DOHH2 (cell line): Measurements from ENCODE around the gene SMIM5.

ENCODE experiments used
- H3F3A ChIP-seq: fragments of 200-600 bp; sonication (generic), shearing (Covaris generic); 2 replicates; pipeline ENCODE4 v1.6.0; 2016; ENCODE audit warnings: antibody characterized with exemption, mild to moderate bottlenecking; ENCODE audit not compliant: control insufficient read depth, insufficient read depth
- H3K27ac ChIP-seq: fragments of 200-600 bp; sonication (generic); 2 replicates; pipeline ENCODE4 v1.5.1; 2014; ENCODE audit warnings: low read depth, mild to moderate bottlenecking, low read length, moderate library complexity
- H3K27me3 ChIP-seq: fragments of 200-600 bp; sonication (generic); 2 replicates; pipeline ENCODE4 v1.6.1; 2014; ENCODE audit warnings: mild to moderate bottlenecking, low read length, mixed read lengths; ENCODE audit not compliant: control insufficient read depth
- H3K36me3 ChIP-seq: fragments of 200-600 bp; sonication (generic); 2 replicates; pipeline ENCODE4 v1.6.1; 2014; ENCODE audit warnings: mild to moderate bottlenecking, low read length, moderate library complexity, mixed read lengths; ENCODE audit not compliant: control insufficient read depth
- H3K4me1 ChIP-seq: fragments of 200-600 bp; sonication (generic); 2 replicates; pipeline ENCODE4 v1.6.1; 2014; ENCODE audit warnings: mild to moderate bottlenecking, low read length, mixed read lengths; ENCODE audit not compliant: control insufficient read depth
- H3K4me2 ChIP-seq: fragments of 200-600 bp; sonication (generic); 2 replicates; pipeline ENCODE4 v1.6.0; 2014; ENCODE audit warnings: mild to moderate bottlenecking, low read length, moderate library complexity
- H3K4me3 ChIP-seq: fragments of 200-600 bp; sonication (generic); 2 replicates; pipeline ENCODE4 v1.5.1; 2014; ENCODE audit warnings: mild to moderate bottlenecking, low read length, mixed read lengths
- H3K79me2 ChIP-seq: fragments of 200-600 bp; sonication (generic); 2 replicates; pipeline ENCODE4 v1.6.1; 2014; ENCODE audit warnings: mild to moderate bottlenecking, low read length, mixed read lengths; ENCODE audit not compliant: control insufficient read depth
- H3K9me2 ChIP-seq: fragments of 200-600 bp; sonication (generic); replicated peaks from 2 replicates; pipeline ENCODE4 v1.6.1; 2014; ENCODE audit warnings: mild to moderate bottlenecking, low read length, mixed read lengths; ENCODE audit not compliant: control insufficient read depth
- H3K9me3 ChIP-seq: fragments of 200-600 bp; sonication (generic); 2 replicates; pipeline ENCODE4 v1.6.1; 2014; ENCODE audit warnings: antibody characterized with exemption, low read length, mixed read lengths; ENCODE audit not compliant: control insufficient read depth, insufficient read depth
- H4K20me1 ChIP-seq: fragments of 200-600 bp; sonication (generic); 2 replicates; pipeline ENCODE4 v1.6.0; 2014; ENCODE audit warnings: low read depth, mild to moderate bottlenecking, antibody characterized with exemption, low read length, moderate library complexity; ENCODE audit not compliant: control insufficient read depth, insufficient read depth
- EZH2phosphoT487 ChIP-seq: fragments of 200-600 bp; sonication (generic); IDR thresholded peaks from 2 replicates; pipeline ENCODE4 v1.6.1; 2017; ENCODE audit warnings: borderline replicate concordance, mild to moderate bottlenecking, antibody characterized with exemption, low read length, moderate library complexity, mixed read lengths
- TF ChIP-seq, protein P1 (sequence below): fragments of 200-600 bp; sonication (generic); IDR thresholded peaks from one replicate; pipeline ENCODE4 v1.5.1; 2014; ENCODE audit warnings: antibody characterized with exemption, mild to moderate bottlenecking, low read depth, low read length; ENCODE audit not compliant: poor library complexity, severe bottlenecking

SMIM5 gene

GRCh38 chr17:75662511-75662910 lies 29.3 kb downstream of the SMIM5 start:
- peaks cover 45% of the 10 kb centered on the region for H3K79me2 ChIP-seq
- H3K36me3 ChIP-seq, result peaks cover 70% of the 10 kb centered on the region
- TF ChIP-seq, protein P1, sequence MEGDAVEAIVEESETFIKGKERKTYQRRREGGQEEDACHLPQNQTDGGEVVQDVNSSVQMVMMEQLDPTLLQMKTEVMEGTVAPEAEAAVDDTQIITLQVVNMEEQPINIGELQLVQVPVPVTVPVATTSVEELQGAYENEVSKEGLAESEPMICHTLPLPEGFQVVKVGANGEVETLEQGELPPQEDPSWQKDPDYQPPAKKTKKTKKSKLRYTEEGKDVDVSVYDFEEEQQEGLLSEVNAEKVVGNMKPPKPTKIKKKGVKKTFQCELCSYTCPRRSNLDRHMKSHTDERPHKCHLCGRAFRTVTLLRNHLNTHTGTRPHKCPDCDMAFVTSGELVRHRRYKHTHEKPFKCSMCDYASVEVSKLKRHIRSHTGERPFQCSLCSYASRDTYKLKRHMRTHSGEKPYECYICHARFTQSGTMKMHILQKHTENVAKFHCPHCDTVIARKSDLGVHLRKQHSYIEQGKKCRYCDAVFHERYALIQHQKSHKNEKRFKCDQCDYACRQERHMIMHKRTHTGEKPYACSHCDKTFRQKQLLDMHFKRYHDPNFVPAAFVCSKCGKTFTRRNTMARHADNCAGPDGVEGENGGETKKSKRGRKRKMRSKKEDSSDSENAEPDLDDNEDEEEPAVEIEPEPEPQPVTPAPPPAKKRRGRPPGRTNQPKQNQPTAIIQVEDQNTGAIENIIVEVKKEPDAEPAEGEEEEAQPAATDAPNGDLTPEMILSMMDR, result no peak
- TF ChIP-seq EZH2phosphoT487, result no peak
- no peaks in the 10 kb centered on the region for H3K27me3 ChIP-seq
- H3K9me3 ChIP-seq, result no peaks in the 10 kb centered on the region
- no peak overlapping the region for H3K4me3 ChIP-seq
- no peaks in the 10 kb centered on the region for H3K9me2 ChIP-seq
- H3K4me2 ChIP-seq, result peak overlapping the region; percentile 27; the same call in 1 of the 2 replicates
- H4K20me1 ChIP-seq, result no peaks in the 10 kb centered on the region
- H3K4me1 ChIP-seq, result peaks cover 74% of the 10 kb centered on the region
- H3F3A ChIP-seq, result peaks cover 29% of the 10 kb centered on the region
- H3K27ac ChIP-seq, result peak overlapping the region; percentile 98

DNA sequence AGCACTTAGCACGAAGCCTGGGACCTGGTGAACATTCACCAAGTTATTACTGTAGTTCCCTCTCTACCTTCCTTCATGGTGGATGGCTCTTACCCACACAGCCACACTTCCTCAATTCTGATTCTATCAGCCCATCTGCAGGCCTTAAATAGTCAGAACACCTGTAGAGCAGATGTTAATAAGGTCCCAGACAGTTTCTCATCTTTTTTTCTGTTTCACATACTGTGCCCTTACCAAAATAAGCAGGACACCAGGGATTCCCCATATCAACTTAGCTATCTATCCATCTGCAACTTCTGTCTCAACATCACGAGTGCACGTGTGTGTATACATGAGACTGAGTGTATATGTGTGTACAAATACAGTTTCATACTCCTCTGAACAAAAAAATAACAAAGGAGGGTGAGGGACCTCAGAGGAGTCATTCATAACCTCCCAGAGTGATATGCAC lies 30.9 kb downstream of the SMIM5 start:
- peak overlapping the region; percentile 97 for H3K4me3 ChIP-seq
- H3K36me3 ChIP-seq, result peaks cover 74% of the 10 kb centered on the region
- no peaks in the 10 kb centered on the region for H4K20me1 ChIP-seq
- H3K4me1 ChIP-seq, result peaks cover 76% of the 10 kb centered on the region
- H3K27ac ChIP-seq, result peak overlapping the region; percentile 98
- TF ChIP-seq, protein P1, result no peak
- TF ChIP-seq EZH2phosphoT487, result no peak
- peaks cover 61% of the 10 kb centered on the region for H3K79me2 ChIP-seq
- no peaks in the 10 kb centered on the region for H3K9me2 ChIP-seq
- H3K9me3 ChIP-seq, result no peaks in the 10 kb centered on the region
- H3F3A ChIP-seq, result peaks cover 29% of the 10 kb centered on the region
- H3K4me2 ChIP-seq, result peak overlapping the region; percentile 86
- no peaks in the 10 kb centered on the region for H3K27me3 ChIP-seq

DNA sequence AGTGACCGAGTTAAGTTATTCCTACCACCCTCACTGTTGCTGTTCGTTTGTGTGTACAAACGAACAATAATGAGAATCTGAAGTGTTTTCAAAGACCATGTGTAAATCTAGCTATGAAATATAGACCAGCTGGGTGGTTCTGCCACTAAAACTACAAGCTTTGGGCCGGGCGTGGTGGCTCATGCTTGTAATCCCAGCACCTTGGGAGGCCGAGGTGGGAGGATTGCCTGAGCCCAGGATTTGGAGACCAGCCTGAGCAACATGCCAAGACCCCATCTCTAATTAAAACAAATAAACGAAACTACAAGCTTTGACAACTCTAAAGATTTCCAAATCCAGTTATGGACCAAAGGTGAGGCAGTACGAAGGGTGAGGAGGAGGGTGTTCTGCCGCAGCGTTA lies 32.7 kb downstream of the SMIM5 start:
- no peaks in the 10 kb centered on the region for H4K20me1 ChIP-seq
- H3K79me2 ChIP-seq, result peaks cover 76% of the 10 kb centered on the region
- H3K36me3 ChIP-seq, result peaks cover 74% of the 10 kb centered on the region
- no peaks in the 10 kb centered on the region for H3K9me3 ChIP-seq
- no peaks in the 10 kb centered on the region for H3K9me2 ChIP-seq
- H3K4me3 ChIP-seq, result peak overlapping the region; percentile 97
- H3K4me2 ChIP-seq, result peak overlapping the region; percentile 86
- H3K27ac ChIP-seq, result peak overlapping the region; percentile 98
- no peaks in the 10 kb centered on the region for H3K27me3 ChIP-seq
- H3F3A ChIP-seq, result peaks cover 32% of the 10 kb centered on the region
- H3K4me1 ChIP-seq, result peaks cover 58% of the 10 kb centered on the region
- no peak for TF ChIP-seq EZH2phosphoT487
- TF ChIP-seq, protein P1, result no peak
